ENCODE measurements around the gene MAPK1IP1L. TPM values are rescaled to one million over a fixed set of nuclear protein-coding genes. Genes with fewer than 3 reads are reported as not detected.

The MAPK1IP1L gene
- total and polyA plus RNA-seq, 2 of the 4 experiments (the other 2 are of a cell fraction), result 44.8 to 168 TPM

DNA sequence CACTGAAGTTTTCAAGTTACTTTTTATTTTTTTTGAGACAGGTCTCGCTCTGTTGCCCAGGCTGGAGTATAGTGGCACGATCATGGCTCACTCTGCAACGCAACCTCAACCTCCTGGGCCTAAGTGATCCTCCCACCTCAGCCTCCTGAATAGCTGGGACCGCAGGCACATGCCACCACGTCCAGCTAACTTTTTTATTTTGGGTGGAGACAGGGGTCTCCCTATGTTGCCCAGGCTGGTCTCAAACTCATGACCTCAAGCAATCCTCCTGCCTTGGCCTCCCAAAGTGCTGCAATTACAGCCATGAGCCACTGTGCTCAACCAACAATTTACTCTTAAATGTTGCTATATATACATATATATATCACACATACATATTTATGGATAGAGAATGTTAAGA is 50.3 kb downstream of the MAPK1IP1L start:
- dilution Hi-C loops (cut with HindIII; ENCODE audit: low sequenced_read_pairs, unreplicated experiment), result no loop called here
- Histone ChIP-seq H4K20me1 (ENCODE audit: insufficient read depth, low read length) (no peaks in the 10 kb centered on the region), H2BK20ac (ENCODE audit: low read depth, low read length) (peak overlapping the region; percentile 87), H3K56ac (ENCODE audit: extremely low read depth, insufficient read depth, low read length) (no peak overlapping the region), H2AK5ac (ENCODE audit: low read depth, low read length) (peak overlapping the region; percentile 94), H3K27me3 (ENCODE audit: control insufficient read depth, insufficient read depth, low read length) (no peaks in the 10 kb centered on the region), H2AFZ (replicated peaks; ENCODE audit: low read length, poor library complexity) (no peak overlapping the region), H3K4me3 (ENCODE audit: insufficient read depth, low read depth, low read length) (no peak overlapping the region), H3K4me1 (ENCODE audit: control insufficient read depth, insufficient read depth, low read length) (peaks cover 17% of the 10 kb centered on the region), H3K4me2 (ENCODE audit: low read depth, low read length) (no peak overlapping the region), H2BK5ac (ENCODE audit: low read depth, low read length, poor library complexity, severe bottlenecking) (peak overlapping the region; percentile 97), H2BK15ac (ENCODE audit: low read depth, low read length) (peak overlapping the region; percentile 93; the same call in 2 of the 3 replicates), H4K91ac (ENCODE audit: insufficient read depth, low read depth, low read length) (peak overlapping the region; percentile 81), H4K8ac (ENCODE audit: low read depth in 2 of 2, low read length in 2 of 2) (peak overlapping the region in 1 of 2 experiments; percentile 90; a peak in 2 of 4 replicates), H3K4ac (ENCODE audit: low read depth, low read length) (peak overlapping the region; percentile 93), H3K36me3 (ENCODE audit: control insufficient read depth, insufficient read depth, low read length) (no peaks in the 10 kb centered on the region), H3K9me3 (ENCODE audit: control insufficient read depth, insufficient read depth, low read length) (peaks cover 7% of the 10 kb centered on the region), H2AK9ac (replicated peaks; ENCODE audit: low read depth, low read length, poor library complexity) (no peak overlapping the region), H3K27ac (ENCODE audit: insufficient read depth, low read length) (peak overlapping the region; percentile 96), H4K5ac (ENCODE audit: low read depth, low read length) (peak overlapping the region; percentile 94), H3K9me1 (ENCODE audit: insufficient read depth, low read length) (peaks cover 18% of the 10 kb centered on the region), H3K9ac (ENCODE audit: low read depth, low read length) (no peak overlapping the region), H3K14ac (replicated peaks; ENCODE audit: low read depth, low read length) (peak overlapping the region; percentile 84), H2BK120ac (ENCODE audit: low read depth, low read length) (peak overlapping the region; percentile 99), H3K18ac (ENCODE audit: low read depth, low read length) (peak overlapping the region; percentile 97), H3K23ac (ENCODE audit: low read depth, low read length) (no peak overlapping the region), H3K79me1 (ENCODE audit: low read depth in 1 of 2, low read length in 2 of 2) (peaks cover 2 to 17% of the 10 kb centered on the region in 2 experiments; a peak in 3 of 4 replicates)
- peak; percentile 19; the same call in 1 of the 2 replicates for ATAC-seq (ENCODE audit: low read depth)
- ChIA-PET POLR2A (ENCODE audit: unreplicated experiment) (interaction anchor here (0.6 kb wide), 1 partner anchor 9 kb away, joined by 10 read pairs; no protein-coding TSS in a partner anchor), CTCF (interaction anchor here (1.1 to 1.6 kb wide), 2 partner anchors 7 to 50 kb away, joined by 3 to 9 read pairs; partner anchors contain the start of gene MAPK1IP1L)
- DNase-seq, result no peak
- intact Hi-C loops (cut with micrococcal nuclease), result loop anchor here (2.0 to 5.0 kb wide), 3 partner anchors 21 to 51 kb away; no protein-coding TSS in a partner anchor
- in situ Hi-C loops (cut with MboI; ENCODE audit: low sequenced_read_pairs), result no loop called here
- BruUV-seq (replicated peaks), result no TSS peak
- TF ChIP-seq RFX5 (IDR thresholded peaks at IDR 0.05; ENCODE audit: low read depth, low read length) (no peak), MAFK (IDR thresholded peaks at IDR 0.05; ENCODE audit: low read depth, low read length) (no peak), FOS (IDR thresholded peaks at IDR 0.05; ENCODE audit: low read depth, low read length) (no peak), BHLHE40 (IDR thresholded peaks at IDR 0.05; ENCODE audit: low read depth, low read length) (no peak), CTCF (conservative IDR thresholded peaks at IDR 0.05; ENCODE audit: low read depth, low read length) (no peak), POLR2A (IDR thresholded peaks at IDR 0.05; ENCODE audit: low read depth, low read length) (no peak), CEBPB (IDR thresholded peaks at IDR 0.05; ENCODE audit: low read depth, low read length) (no peak), CHD1 (IDR thresholded peaks at IDR 0.05; ENCODE audit: low read depth, low read length) (no peak), MAZ (IDR thresholded peaks at IDR 0.05; ENCODE audit: borderline replicate concordance, low read depth, low read length) (no peak), RCOR1 (IDR thresholded peaks at IDR 0.05; ENCODE audit: insufficient replicate concordance, low read length) (no peak), USF2 (IDR thresholded peaks at IDR 0.05; ENCODE audit: low read depth, low read length) (no peak), NFE2L2 (IDR thresholded peaks at IDR 0.05; ENCODE audit: low read depth, low read length) (no peak), SMC3 (IDR thresholded peaks at IDR 0.05; ENCODE audit: low read depth, low read length) (no peak), MXI1 (IDR thresholded peaks at IDR 0.05; ENCODE audit: borderline replicate concordance, low read depth, low read length) (no peak), RAD21 (IDR thresholded peaks at IDR 0.05; ENCODE audit: low read length) (no peak)
- TF ChIP-seq, protein P1, sequence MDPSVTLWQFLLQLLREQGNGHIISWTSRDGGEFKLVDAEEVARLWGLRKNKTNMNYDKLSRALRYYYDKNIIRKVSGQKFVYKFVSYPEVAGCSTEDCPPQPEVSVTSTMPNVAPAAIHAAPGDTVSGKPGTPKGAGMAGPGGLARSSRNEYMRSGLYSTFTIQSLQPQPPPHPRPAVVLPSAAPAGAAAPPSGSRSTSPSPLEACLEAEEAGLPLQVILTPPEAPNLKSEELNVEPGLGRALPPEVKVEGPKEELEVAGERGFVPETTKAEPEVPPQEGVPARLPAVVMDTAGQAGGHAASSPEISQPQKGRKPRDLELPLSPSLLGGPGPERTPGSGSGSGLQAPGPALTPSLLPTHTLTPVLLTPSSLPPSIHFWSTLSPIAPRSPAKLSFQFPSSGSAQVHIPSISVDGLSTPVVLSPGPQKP (IDR thresholded peaks at IDR 0.05; ENCODE audit: borderline replicate concordance, low read depth, low read length), result no peak
- no CpG with 5 or more reads among the region's 5 CpGs for WGBS, 2 experiments (ENCODE audit: extremely low coverage in 2 of 2, insufficient read length in 1 of 2)

Data from IMR-90 (cell line).